ENCODE data around the gene LRMDA.

The LRMDA gene

DNA sequence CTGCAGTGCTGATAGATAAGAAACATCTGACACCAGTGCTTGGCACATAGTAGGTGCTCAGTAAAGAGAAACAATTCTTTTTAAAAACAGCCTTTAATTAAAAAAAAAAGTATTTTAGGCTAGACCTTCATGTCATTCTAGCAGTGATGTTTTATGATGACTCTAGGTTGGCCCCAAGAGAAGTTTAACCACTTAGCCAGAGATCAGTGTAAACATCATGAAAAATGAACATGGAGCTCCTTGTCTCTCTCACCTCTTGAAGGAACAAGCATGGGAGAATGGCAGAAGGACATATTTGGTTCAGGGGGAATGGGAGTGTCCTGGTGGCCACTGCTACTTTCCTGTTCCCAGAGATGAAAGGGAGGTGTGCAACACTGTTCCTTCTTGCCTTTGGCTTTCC is 641.0 kb downstream of the LRMDA start:
- no peak for DNase-seq (ENCODE audit: low read depth)
- in situ Hi-C loops (cut with HindIII; ENCODE audit: low sequenced_read_pairs): no loop called here
- TF ChIP-seq CTCF (IDR thresholded peaks at IDR 0.05; ENCODE audit: low read depth, low read length, missing control alignments): no peak
- no peak overlapping the region for H3K4me3 ChIP-seq (ENCODE audit: low read depth, low read length)

- no peak for TF ChIP-seq CTCF (IDR thresholded peaks at IDR 0.05; ENCODE audit: low read depth, low read length, missing control alignments)
- DNase-seq (ENCODE audit: low read depth): no peak
- in situ Hi-C loops (cut with HindIII; ENCODE audit: low sequenced_read_pairs): no loop called here
- no peak overlapping the region for H3K4me3 ChIP-seq (ENCODE audit: low read depth, low read length)
Observed at GRCh38 chr10:76073524-76073923, 642.1 kb downstream of the LRMDA start.

- DNase-seq (ENCODE audit: low read depth): no peak
- in situ Hi-C loops (cut with HindIII; ENCODE audit: low sequenced_read_pairs): no loop called here
- TF ChIP-seq CTCF (IDR thresholded peaks at IDR 0.05; ENCODE audit: low read depth, low read length, missing control alignments): no peak
- H3K4me3 ChIP-seq (ENCODE audit: low read depth, low read length): no peak overlapping the region
Observed at GRCh38 chr10:76074659-76075058, 643.2 kb downstream of the LRMDA start.

DNA sequence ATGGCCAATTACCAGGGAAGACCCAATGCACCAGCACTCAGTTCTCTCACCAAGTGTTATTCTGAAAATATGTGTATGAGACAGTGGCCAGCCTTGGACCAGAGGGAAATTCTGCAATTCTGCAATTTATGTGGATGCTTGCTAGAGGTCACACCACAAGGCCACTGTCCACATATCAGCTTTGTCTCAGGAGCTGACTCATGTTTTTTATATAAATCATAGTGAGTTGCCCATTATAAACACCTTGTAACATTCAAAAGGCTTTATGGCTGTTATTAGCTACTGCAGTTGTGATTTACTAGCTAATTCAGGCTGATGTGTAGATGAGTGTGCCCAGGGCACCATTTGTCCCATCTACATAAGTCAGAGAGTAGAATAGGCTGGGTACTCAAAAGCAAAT is 649.0 kb downstream of the LRMDA start:
- TF ChIP-seq CTCF (IDR thresholded peaks at IDR 0.05; ENCODE audit: low read depth, low read length, missing control alignments): no peak
- DNase-seq (ENCODE audit: low read depth): peak; percentile 49
- no peak overlapping the region for H3K4me3 ChIP-seq (ENCODE audit: low read depth, low read length)
- in situ Hi-C loops (cut with HindIII; ENCODE audit: low sequenced_read_pairs): no loop called here

DNA sequence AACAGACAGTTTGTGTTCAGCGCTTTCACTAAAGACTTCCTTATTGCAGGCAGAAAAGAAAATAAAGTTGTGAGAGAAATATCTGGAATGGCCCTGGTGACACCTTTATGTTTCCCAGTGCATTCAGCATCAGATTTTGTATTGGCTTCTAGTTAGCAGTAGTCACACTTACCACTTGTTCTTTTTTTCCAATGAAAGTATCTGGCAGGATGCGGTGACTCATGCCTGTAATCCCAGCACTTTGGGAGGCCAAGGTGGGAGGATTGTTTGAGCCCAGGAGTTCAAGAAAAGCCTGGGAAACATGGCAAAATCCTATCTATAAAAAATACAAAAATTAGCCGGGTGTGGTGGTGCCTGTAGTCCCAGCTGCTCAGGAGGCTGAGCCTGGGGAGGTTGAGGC is 649.6 kb downstream of the LRMDA start:
- no peak for TF ChIP-seq CTCF (IDR thresholded peaks at IDR 0.05; ENCODE audit: low read depth, low read length, missing control alignments)
- H3K4me3 ChIP-seq (ENCODE audit: low read depth, low read length): no peak overlapping the region
- no peak for DNase-seq (ENCODE audit: low read depth)
- in situ Hi-C loops (cut with HindIII; ENCODE audit: low sequenced_read_pairs): no loop called here

DNA sequence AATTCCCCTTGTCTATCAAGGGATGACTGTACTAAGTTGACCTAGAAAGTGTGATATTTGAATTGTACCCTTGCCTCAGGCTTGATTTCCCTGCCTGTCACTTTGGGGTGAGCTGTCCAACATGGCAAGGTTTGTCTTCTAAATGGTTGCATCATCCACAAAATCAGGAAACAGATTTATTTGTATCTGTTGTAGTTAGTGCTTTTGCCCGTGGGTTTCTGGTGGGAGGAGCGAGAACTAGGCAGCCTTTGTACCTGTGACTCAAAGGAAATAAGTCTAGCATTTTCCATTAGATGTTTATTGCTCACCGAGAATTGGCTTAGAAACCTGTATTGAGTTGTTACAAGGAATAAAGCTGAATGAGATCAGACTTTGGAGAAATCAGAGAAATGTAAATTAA is 650.8 kb downstream of the LRMDA start:
- TF ChIP-seq CTCF (IDR thresholded peaks at IDR 0.05; ENCODE audit: low read depth, low read length, missing control alignments): no peak
- no peak for DNase-seq (ENCODE audit: low read depth)
- no peak overlapping the region for H3K4me3 ChIP-seq (ENCODE audit: low read depth, low read length)
- in situ Hi-C loops (cut with HindIII; ENCODE audit: low sequenced_read_pairs): no loop called here

- DNase-seq (ENCODE audit: low read depth): peak; percentile 95
- in situ Hi-C loops (cut with HindIII; ENCODE audit: low sequenced_read_pairs): no loop called here
- no peak for TF ChIP-seq CTCF (IDR thresholded peaks at IDR 0.05; ENCODE audit: low read depth, low read length, missing control alignments)
- no peak overlapping the region for H3K4me3 ChIP-seq (ENCODE audit: low read depth, low read length)
Observed at GRCh38 chr10:76082956-76083355, 651.5 kb downstream of the LRMDA start.

Measured in astrocyte of the cerebellum (primary cell).